Measurements from ENCODE around the gene SPG21.
"Not testable (repeated sequence)": the region's sequence is repeated elsewhere in the genome, so short reads cannot be mapped to it uniquely, and the experiment has no call there.

Gene SPG21

GRCh38 chr15:64989416-64990167 lies at the start of gene SPG21:
TSS of gene SPG21 (minus strand) at chr15:64989914. CDS start at chr15:64983569, 6,345 bp downstream.
- peak; percentile 45 for DNase-seq

- no peak for DNase-seq
Measured at GRCh38 chr15:65038836-65039235, 49.1 kb upstream of the SPG21 start.

DNA sequence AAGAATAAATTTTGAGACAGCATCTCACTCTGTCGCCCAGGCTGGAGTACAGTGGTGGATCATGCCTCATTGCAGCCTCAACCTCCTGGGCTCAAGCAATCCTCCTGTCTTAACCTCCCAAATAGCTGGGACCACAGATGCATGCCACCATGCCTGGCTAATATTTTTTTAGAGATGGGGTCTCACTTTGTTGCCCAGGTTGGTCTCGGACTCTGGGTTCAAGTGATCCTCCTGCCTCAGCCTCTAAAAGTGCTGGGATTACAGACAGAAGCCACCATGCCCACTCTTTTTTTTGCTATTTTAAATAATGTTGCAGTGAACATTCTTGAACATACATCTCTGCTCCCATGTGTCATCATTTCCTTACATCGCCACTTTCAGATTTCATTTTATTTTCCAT lies 48.7 kb upstream of the SPG21 start:
- DNase-seq: no peak

- DNase-seq: no peak
Measured at GRCh38 chr15:65037309-65037708, 47.6 kb upstream of the SPG21 start.

DNA sequence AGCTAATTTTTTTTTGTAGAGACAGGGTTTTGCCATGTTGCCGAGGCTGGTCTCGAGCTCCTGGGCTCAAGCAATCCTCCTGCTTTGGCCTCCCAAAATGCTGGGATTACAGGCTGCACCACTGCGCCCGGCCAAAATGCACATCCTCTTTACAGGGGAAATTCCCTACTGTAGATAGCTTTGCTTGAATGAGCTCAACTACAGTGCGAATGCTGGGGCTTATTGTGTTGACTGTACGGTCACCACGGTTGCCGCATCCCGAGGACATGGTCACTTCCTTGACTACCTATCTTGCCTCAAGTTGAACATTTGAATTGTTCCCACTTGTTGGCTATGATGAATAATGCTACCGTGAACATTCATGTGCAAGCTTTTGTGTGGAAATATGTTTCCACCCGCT lies 45.0 kb upstream of the SPG21 start:
- no peak for DNase-seq

DNA sequence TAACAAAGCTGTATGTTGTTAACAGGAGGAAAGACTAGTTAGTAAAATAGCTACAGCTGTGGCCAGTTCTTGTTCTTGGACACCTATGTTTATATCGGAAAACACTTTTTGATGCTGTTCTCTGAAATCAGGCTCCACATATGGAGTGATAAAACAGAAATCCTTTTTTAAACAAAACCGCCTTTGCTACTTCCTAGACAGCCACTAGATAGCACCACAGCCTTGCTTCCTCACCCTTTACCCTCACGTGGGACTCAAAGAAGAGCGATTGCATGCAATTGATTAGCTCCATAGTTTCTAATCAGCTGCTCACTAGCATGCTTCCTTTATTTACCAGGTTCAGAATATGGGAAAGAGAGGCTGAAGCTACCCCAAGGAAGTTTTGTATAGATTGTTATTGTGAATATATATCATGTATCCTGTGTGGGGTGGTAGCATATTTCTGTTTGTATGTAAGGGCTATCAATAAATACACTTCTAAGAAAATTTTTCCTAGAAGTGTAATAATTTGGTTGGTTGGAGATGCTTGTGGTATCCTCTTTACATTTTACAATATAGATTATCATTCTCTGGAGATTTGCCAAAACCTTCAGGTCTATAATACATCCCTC lies 44.0 kb upstream of the SPG21 start:
- DNase-seq: no peak

DNA sequence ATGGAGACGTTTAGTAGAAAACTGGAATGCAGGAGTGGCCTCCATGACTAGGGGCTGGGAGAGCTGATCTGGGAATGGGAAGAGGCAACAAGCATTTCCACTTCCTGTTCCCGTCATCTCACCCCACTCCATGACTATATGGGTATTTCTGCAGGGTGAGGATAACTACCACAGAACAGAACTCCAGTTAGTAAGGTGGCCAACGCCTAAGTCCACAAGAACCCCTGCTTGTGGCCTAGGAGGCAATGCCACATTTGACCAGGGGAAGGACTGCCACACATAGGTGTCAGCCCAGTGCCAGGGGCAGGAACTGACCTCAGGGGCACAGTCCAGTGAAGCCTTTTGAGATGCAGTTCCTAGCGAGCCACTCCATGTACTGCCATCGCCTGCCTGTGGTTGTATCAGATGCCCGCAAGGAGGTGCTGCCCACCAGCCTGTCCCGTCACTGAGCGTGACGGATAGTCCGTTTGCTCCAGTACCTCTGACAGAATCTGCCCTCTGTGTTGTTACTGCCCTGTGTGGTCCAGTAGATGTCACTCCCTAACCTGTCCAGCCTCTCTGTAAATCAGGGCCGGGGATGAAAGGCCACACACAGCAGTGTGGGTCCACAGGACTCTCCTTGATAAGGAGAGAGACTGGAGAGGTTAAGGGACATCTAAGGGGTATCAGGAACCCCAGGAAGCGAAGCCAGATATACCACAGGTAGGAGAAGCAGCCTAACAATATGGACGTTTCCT lies 43.3 kb upstream of the SPG21 start:
- DNase-seq: no peak

- DNase-seq: no peak
Measured at GRCh38 chr15:65029736-65030208, 40.1 kb upstream of the SPG21 start.

DNA sequence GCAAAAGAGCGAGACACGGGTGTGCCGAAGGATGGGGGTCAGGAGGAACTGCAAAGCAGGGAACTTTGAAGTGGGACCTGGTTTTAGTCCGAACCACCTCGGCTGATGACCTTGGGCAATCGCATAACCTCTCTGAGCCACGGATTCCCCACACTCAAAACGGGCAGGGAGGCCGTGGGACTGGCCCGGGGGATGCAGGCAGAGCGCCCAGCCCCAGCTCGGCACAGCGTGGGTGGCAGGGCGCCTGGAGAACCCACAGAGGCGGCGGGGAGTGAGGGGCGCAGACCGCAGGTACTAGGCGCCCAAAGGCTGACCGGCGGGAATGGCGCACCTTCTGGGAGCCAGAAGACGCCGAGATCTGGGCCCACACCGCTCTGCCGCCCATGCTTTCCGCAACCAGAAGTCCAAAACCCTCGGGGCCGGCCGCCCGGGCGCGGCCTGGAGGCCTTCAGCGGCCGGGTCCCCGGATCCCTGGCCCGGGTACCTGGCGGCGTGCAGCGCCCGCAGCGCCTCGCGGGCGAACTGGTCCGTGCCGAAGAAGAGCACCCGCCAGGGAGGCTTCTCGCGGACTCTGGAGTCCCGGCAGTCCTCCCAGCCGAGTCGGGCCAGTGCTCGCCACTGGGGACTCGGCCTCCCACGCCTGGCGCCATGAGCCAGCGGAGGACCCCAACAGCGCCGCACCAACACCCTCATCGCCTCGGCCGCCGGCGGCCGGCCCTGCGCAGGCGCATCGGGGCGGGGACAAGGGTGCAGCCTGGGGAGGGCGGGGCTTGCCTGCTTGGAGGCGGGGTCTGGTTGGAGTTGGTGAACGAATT lies 39.4 kb upstream of the SPG21 start, which contains the start of gene MTFMT:
TSS of gene MTFMT (minus strand) at position 719 of the 815 bp plus-strand sequence. CDS start at position 693, 26 bp downstream.
- no peak for DNase-seq

DNA sequence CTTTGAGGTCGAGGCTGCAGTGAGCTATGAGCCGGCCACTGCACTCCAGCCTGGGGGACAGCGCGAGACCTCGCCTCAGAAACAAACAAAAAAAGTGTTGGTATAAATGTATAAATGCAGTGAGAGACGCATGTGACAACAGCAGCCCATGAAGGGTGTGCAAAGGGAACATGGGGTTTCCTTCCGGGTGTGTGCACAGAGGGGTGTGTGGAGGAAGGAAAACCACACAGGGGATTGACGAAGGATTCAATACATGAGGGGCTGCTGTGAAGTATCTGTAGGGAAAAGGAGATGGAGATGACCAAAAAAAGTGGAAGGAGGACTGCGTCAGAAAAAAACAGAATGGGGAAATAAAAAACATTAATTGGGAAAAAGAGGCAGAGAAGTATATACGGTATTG lies 38.6 kb upstream of the SPG21 start:
- no peak for DNase-seq

GRCh38 chr15:65027593-65027992 lies 37.9 kb upstream of the SPG21 start:
- no peak for DNase-seq

DNA sequence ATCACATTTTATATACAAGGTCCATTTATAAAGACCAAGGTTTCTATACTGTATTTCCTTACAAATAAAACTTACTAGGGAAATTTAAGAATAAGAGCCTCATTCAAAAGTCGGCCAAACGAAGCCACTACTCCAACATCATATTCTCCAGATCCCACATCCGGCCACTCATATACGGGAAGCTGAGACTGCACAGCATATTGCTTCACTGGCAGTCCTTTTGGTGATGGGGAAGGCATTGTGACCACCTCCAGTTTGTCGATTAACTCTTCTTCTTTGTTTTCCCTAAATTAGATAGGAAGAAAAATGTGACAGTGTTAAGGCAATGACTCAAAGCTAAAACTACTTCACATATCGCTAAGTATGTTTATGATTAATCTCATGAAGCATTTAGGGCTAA lies 37.0 kb upstream of the SPG21 start:
- DNase-seq: no peak

- DNase-seq: no peak
Measured at GRCh38 chr15:65021488-65021887, 31.8 kb upstream of the SPG21 start.

GRCh38 chr15:65020419-65020818 lies 30.7 kb upstream of the SPG21 start:
- DNase-seq: no peak

GRCh38 chr15:65011198-65011597 lies 21.5 kb upstream of the SPG21 start:
- DNase-seq: not testable (repeated sequence)

DNA sequence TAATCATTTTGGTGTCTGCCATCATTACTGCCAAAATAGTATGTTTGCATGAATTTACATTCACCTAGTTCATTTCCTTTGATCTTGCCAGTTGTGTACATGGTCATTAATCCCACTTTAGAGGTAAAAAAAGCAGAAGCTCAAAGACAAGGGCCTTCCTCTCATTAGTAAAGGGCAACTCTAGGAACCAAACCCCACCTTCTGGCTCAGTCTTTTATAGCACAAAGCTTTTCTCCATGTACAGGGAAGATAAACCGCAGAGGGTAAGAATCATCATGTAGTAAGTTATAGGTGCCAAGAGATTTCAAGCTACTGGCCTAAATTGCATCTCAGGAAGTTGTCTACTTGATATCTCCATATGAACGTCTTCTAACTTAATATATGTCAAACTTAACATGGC lies 19.3 kb upstream of the SPG21 start:
- DNase-seq: no peak

- DNase-seq: no peak
Measured at GRCh38 chr15:65006876-65007275, 17.2 kb upstream of the SPG21 start.

DNA sequence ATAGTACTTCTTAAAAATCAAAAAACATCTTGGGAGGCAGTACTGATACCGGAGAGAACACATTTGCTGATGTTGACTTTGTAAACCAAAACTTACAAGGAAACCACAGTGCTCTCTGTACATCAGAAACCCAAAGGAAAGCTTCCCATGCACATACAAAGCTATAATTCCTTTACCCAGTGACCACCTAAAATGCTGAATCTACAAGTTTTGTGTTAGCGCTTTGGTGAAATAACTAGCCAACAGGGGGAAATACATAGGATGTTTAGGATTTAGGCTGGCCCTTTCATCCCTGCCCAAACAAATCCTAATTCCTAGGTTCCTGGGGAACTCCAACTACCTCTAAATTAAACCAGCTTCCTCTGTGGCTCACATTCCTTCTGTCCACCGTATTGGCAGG lies 15.3 kb upstream of the SPG21 start:
- no peak for DNase-seq

DNA sequence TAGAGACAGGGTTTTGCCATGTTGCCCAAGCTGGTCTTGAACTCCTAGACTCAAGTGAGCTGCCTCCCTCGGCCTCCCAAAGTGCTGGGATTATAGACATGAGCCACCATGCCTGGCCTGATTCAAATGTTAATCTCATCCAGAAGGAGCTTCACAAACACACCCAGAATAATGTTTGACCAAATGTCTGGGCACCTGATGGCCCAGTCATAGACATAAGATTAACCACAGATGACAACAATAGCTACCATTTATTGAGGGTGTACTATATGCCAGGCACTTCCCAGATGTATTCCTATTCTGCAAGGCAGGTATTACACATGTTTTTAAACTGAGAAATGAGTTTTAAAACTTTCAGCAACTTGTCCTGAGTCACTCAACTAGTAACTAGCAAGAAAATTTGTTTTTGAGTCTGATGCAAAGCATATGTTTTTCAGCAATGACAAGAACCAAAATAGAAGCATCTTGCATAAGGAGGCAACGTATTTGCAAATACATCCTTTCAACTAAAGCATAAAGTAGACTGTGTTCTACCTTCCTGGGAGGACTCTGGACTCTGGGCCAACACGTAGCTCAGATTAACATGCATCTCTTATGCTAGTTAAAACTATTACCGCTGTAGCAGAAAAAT lies 8.1 kb upstream of the SPG21 start:
- no peak for DNase-seq

GRCh38 chr15:64997066-64997465 lies 7.4 kb upstream of the SPG21 start:
- no peak for DNase-seq

DNA sequence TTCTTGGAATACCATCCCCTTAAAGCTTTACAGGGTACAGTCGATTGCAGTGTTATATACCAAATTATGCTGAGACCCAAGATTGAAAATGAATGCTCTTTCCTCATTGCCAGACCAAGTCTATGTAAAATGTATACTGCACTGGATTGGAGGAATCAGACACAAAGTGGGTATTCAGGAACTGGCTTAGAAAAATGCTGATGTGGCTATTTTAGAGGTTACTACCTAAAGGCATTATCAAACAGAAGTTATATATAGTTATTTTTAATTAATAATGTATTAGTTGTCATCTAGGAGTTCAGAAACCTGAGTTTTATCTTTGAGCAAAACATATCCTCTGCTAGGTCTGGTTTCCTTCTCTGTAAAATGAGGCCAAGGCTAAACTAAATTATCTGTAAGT lies 3.6 kb upstream of the SPG21 start:
- DNase-seq: no peak

DNA sequence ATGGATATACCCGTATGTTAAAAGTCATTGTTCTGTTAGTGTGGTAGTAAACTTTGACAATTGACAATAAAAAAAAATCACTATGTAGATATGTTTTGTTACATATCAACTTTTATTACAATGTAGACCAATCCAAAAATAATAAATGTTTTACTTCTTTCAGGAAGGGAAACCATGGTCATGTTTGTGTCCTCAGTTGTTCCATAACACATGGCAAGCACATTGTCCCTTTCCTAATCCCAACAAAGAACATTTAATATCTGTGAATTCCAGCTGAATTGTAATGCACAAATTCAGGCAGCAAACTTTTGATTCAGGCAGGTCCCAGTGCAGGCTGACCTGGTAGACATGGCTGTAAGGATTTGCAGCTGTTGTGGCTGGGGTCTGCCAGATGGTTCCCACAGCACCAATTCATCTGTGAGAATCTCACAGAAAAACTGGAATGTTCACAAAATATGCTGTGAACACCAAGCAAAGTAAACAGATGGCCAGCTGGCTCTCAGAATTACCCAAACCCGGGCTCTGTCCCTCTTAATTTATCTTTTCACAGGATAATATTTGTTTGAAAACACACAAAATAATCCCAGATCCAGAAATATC lies 1.9 kb upstream of the SPG21 start:
- peak; percentile 11 for DNase-seq
